Endometrial microvascular endothelial cells (primary cell): ENCODE data around the gene ANKS1A. TPM values are rescaled to one million over a fixed set of nuclear protein-coding genes. Genes with fewer than 3 reads are reported as not detected.
"Not testable (repeated sequence)": the region's sequence is repeated elsewhere in the genome, so short reads cannot be mapped to it uniquely, and the experiment has no call there.

Source experiments
- in situ Hi-C: cut with HindIII; loops from 2 replicates; pipeline ENCODE4 v1.10.0; 2017; ENCODE audit warnings: low sequenced_read_pairs, low pct_unique_long_range_greater_than_20kb; ENCODE audit errors: inconsistent ontology term
- total RNA-seq: library from RNA; depleted of rRNA; stranded (reverse); fragments of >200 nt; gene quantifications from one replicate; pipeline ENCODE4 v1.2.3, GENCODE V29; 2015; ENCODE audit errors: inconsistent ontology term

ANKS1A gene
- total RNA-seq, 1 donor from 2014 or later, result 12.5 TPM

DNA sequence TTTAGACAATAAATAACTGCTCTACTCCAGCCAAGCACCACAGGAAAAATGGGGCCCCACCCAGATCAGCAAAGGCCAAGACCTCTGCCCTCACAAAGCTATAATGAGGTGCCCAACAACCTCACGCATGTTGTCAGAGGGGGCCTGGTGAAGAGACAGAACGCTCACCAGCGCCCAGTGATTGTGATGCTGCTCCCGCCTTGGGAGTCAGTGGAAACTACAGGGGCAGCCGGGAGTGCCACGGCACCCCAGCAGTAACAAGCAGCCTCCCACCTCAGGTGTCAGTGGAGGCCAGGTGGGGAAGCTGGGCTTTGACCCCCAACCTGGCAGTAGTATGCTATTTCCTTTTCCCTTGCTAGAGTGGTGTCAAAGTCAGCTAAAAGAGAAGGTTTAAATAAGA lies 204.7 kb downstream of the ANKS1A start:
- in situ Hi-C loops, result no loop called here

DNA sequence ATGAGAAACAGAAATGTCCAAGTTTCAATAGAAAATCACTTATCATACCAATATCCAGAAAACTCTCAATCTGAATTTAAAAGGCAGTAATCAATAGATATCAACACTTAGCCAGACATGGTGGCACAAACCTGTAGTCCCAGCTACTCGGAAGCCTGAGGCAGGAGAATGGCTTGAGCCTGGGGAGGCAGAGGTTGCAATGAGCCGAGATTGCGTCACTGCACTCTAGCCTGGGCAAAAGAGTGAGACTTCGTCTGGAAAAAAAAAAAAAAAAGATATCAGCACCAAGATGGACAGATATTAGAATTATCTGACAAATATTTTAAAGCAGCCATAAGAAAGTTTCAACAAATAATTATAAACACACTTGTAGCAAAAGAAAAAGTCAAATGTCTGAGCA lies 205.1 kb downstream of the ANKS1A start:
- in situ Hi-C loops, result no loop called here

GRCh38 chr6:35096129-35096862 lies 207.2 kb downstream of the ANKS1A start:
- in situ Hi-C loops, result no loop called here

DNA sequence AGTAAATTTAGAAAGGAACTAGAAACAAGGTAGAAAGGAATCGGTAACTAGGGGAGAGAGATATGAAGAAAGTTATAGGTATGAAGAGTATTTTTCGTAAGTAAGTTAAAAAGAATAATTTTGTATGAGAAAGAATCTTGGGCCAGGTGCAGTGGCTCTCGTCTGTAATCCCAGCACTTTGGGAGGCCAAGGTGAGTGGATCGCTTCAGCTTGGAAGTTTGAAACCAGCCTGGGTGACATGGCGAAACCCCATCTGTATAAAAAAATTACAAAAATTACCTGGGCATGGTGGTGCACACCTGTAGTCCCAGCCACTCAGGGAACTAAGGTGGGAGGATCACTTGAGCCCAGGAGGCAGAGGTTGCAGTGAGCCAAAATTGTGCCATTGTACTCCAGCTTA lies 210.1 kb downstream of the ANKS1A start:
- in situ Hi-C loops, result no loop called here

DNA sequence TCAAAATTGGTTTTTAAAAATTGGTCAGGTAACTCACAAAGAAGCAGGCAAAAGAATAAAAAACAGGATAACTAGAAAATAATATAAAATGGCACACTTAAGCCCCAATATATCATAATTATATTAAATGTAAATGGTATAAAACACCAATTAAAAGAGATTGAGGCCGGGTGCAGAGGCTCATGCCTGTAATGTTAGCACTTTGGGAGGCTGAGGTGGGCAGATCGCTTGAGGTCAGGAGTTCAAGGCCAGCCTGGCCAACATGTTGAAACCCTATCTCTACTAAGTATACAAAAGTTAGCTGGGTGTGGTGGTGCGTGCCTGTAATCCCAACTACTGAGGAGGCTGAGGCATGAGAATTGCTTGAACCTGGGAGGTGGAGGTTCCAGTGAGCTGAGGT lies 216.0 kb downstream of the ANKS1A start:
- in situ Hi-C loops, result no loop called here

DNA sequence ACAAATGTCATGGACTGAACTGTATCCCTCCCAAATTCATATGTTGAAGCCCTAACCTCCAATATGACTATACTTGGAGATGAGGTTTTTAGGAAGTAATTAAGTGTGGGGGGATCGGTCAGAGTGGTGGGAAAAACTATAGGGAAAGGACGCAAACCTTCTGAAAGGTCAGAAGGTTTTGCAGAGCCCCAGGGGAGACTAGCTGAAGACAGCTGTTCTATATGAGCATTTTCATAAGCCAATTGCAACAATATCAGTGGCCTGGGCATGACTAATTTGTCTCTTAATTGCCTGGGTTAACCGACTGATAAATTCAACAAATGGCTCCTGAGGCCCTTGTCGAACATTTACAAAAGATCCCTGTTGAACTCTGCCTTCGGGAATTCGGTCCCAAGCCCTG lies 217.0 kb downstream of the ANKS1A start:
- in situ Hi-C loops, result not testable (repeated sequence)

DNA sequence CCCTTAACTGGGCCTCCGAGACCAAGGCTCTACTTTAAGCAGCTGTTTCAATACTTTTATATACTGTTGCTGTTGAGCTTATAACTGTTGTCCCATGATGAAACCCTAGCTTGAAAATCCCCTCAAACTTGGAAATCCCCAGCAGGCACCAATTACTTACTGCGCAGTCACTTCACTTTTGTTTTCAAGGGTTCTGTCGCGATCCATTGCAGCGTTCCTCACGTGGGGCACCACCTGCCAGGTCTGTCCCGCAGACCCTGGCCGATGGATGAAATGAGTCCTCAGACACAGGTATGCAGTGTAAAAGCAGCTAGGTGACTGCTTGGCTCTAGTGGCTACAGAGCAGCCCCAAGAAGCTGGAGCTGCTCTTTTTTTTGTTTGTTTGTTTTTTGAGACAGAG lies 218.2 kb downstream of the ANKS1A start:
- in situ Hi-C loops, result not testable (repeated sequence)

DNA sequence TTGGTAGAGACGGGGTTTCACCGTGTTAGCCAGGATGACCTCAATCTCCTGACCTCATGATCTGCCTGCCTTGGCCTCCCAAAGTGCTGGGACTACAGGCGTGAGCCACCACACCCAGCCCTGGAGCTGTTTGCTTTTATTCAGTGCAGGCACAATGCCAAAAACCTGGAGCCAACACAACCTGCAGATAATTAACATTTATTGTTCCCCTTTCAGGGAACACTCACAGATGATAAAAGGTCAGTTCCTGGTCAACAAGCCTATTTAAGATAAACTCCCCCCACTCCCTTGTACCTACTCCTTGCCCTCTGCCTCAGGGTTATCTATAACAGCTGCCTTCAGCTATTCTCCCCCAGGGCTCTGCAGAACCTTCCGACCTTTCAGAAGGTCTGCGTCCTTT lies 218.7 kb downstream of the ANKS1A start:
- in situ Hi-C loops, result not testable (repeated sequence)

DNA sequence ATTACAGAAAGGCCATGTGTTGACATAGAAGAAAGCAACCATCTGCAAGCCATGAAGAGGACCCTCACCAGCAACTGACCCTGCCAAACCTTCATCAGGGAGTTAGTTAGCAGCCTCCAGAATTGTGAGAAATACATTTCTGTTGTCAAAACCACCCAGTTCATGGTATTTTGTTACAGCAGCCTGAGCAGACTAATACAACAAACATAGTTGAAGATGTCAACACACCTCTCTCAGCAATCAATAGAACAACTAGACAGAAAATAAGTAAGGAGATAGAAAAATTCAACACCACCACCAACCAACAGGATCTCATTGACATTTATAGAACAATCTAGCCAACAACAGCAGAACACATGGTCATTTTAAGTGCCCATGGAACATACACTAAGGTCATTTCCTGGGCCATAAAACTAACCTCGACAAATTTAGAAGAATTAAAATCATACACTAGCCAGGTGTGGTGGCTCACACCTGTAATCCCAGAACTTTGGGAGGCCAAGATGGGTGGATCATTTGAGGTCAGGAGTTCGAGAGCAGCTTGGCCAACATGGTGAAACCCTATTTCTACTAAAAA lies 219.3 kb downstream of the ANKS1A start:
- in situ Hi-C loops, result no loop called here

DNA sequence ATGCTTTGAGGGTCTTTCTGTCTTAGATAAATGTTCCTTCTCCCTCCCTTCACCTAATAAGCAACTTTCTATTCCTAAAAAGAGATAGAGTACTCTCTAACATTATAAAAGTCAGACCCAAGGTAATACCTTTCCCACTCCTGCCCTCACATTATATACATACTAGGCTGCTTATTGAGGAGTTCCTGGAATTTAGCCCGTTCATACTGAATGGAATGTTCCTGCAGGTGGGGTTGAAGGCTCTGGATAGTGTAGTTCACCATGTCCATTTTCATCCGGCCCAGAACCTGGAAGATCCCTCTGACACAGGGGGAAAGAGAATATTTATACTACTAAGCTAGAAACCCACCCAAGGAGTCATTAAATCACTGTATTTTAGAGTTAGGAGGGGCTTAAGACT lies 231.7 kb downstream of the ANKS1A start:
- in situ Hi-C loops, result no loop called here

GRCh38 chr6:35124356-35124755 lies 235.3 kb downstream of the ANKS1A start:
- in situ Hi-C loops, result no loop called here

DNA sequence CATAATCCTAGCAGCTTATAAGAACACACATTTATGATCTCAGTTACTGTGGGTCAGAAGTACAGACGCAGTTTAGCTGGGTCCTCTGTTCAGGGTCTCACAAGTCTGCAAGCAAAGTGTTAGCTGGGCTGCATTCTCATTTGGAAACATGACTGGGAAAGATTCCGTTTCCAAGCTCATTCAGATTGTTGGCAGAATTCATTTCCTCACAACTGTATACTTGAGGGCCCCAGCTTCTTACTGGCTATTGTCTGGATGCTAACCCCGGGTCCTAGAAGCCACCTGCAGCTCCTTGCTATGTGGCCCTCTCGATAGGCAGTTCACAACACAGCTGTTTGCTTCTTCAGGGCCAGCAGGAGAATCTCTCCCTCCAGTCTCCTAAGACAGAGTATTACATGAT lies 239.0 kb downstream of the ANKS1A start:
- in situ Hi-C loops, result no loop called here

DNA sequence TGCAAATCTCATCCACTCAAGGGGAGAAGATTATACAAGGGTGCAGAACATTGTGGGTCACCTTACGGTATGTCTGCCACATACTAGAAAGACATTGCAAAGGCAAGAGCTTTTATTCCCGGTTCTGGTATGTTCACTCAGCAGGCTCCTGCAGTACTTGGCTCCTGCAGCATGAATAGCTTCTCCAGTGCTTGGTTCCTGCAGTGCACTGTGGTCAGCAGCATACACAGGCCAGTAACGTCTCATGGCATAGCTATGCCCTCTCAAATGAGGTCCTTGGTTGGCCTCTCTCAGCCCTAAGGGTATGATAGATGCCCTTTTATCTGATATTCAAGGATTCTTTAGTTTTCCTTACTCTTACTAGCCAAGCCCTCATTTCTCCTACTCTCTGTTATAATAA lies 239.4 kb downstream of the ANKS1A start:
- in situ Hi-C loops, result no loop called here

- in situ Hi-C loops, result no loop called here
These were observed 247.1 kb downstream of the ANKS1A start for GRCh38 chr6:35136185-35136584.

DNA sequence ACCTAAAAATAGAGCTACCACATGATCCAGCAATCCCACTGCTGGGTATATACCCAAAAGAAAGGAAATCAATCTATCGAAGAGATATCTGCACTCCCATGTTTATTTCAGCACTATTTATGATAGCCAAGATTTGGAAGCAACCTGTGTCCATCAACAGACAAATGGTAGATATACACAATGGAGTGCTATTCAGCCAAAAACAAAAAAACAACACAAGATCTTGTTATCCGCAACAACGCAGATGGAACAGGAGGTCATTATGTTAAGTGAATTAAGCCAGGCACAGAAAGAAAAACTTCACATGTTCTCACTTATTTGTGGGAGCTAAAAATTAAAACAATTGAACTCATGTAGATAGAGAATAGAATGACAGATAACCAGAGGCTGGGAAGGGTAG lies 249.1 kb downstream of the ANKS1A start:
- in situ Hi-C loops, result not testable (repeated sequence)

GRCh38 chr6:35139470-35139869 lies 250.4 kb downstream of the ANKS1A start:
- in situ Hi-C loops, result no loop called here

DNA sequence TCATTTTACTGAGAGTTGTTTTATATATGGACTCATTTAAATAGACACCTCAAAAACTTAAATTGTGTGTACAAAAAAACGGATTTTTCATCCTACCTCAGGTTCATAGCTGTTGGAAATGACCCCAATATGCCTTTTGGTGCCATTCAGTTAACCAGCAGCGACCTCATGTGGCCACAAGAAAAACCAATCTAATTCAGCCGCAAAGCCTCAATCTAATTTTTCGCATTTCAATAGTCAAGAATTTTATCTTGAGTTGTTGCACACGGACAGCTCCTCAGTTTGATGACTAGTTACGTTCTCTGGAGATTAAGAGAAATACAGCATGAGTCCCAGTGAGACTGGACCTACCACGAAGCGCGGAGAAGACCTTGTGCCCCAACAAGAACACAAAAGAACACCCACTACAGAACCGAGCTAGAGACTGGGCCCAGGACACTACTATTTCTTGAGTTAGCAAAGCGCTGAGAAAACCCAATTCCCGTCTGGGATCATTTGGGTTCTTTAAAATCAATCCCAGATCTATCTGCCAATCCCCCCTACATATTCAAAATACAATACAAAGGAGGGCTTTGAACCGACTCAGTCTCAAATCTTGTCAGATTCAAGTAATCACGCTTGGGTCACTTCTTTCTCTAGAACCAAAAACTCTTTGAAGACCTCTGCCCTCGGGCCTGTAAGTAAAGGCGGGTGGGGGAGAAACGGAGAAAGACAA lies 251.0 kb downstream of the ANKS1A start:
- in situ Hi-C loops, result loop anchor here (10.0 kb wide), 1 partner anchor 65 kb away; no protein-coding TSS in a partner anchor

GRCh38 chr6:35140639-35141006 lies 251.6 kb downstream of the ANKS1A start:
- in situ Hi-C loops, result loop anchor here (10.0 kb wide), 1 partner anchor 64 kb away; no protein-coding TSS in a partner anchor
